ENCODE measurements around the gene GRAMD4. TPM values are rescaled to one million over a fixed set of nuclear protein-coding genes. Genes with fewer than 3 reads are reported as not detected.

The GRAMD4 gene
- total RNA-seq, 1 donor from 2014 or later, result 58.1 TPM

GRCh38 chr22:46669201-46669600 is 49.0 kb downstream of the GRAMD4 start:
- peaks cover 84% of the 10 kb centered on the region for H3K36me3 ChIP-seq
- ATAC-seq, result no peak
- no peak for DNase-seq
- intact Hi-C loops (cut with DNase I), result no loop called here
- H3K9me3 ChIP-seq, result no peaks in the 10 kb centered on the region
- no peak for TF ChIP-seq CTCF (IDR thresholded peaks at IDR 0.05)
- no peak overlapping the region for H3K4me3 ChIP-seq
- no peaks in the 10 kb centered on the region for H3K27me3 ChIP-seq (ENCODE audit: low read depth)
- no peak overlapping the region for H3K27ac ChIP-seq
- peaks cover 7% of the 10 kb centered on the region for H3K4me1 ChIP-seq

GRCh38 chr22:46671824-46672432 is 51.7 kb downstream of the GRAMD4 start:
- H3K4me1 ChIP-seq, result peaks cover 7% of the 10 kb centered on the region
- no peak for TF ChIP-seq CTCF (IDR thresholded peaks at IDR 0.05)
- H3K27me3 ChIP-seq (ENCODE audit: low read depth), result no peaks in the 10 kb centered on the region
- intact Hi-C loops (cut with DNase I), result no loop called here
- ATAC-seq (no peak), DNase-seq (no peak)
- H3K9me3 ChIP-seq, result no peaks in the 10 kb centered on the region
- H3K27ac ChIP-seq, result no peak overlapping the region
- peaks cover 81% of the 10 kb centered on the region for H3K36me3 ChIP-seq
- H3K4me3 ChIP-seq, result no peak overlapping the region

- intact Hi-C loops (cut with DNase I), result no loop called here
- H3K9me3 ChIP-seq, result no peaks in the 10 kb centered on the region
- no peak overlapping the region for H3K4me3 ChIP-seq
- DNase-seq, result no peak
- H3K27me3 ChIP-seq (ENCODE audit: low read depth), result no peaks in the 10 kb centered on the region
- ATAC-seq, result no peak
- H3K27ac ChIP-seq, result no peak overlapping the region
- peaks cover 7% of the 10 kb centered on the region for H3K4me1 ChIP-seq
- TF ChIP-seq CTCF (IDR thresholded peaks at IDR 0.05), result no peak
- peaks cover 81% of the 10 kb centered on the region for H3K36me3 ChIP-seq
These were observed 52.5 kb downstream of the GRAMD4 start for GRCh38 chr22:46672731-46673130.

- H3K4me1 ChIP-seq, result peaks cover 7% of the 10 kb centered on the region
- no peak overlapping the region for H3K4me3 ChIP-seq
- peaks cover 81% of the 10 kb centered on the region for H3K36me3 ChIP-seq
- ATAC-seq (no peak), DNase-seq (no peak)
- intact Hi-C loops (cut with DNase I), result no loop called here
- H3K27me3 ChIP-seq (ENCODE audit: low read depth), result no peaks in the 10 kb centered on the region
- no peak for TF ChIP-seq CTCF (IDR thresholded peaks at IDR 0.05)
- no peak overlapping the region for H3K27ac ChIP-seq
- no peaks in the 10 kb centered on the region for H3K9me3 ChIP-seq
These were observed 53.0 kb downstream of the GRAMD4 start for GRCh38 chr22:46673205-46673604.

- Histone ChIP-seq H3K4me1 (peaks cover 7% of the 10 kb centered on the region), H3K4me3 (no peak overlapping the region), H3K36me3 (peaks cover 81% of the 10 kb centered on the region), H3K27ac (peak overlapping the region; percentile 8), H3K27me3 (ENCODE audit: low read depth) (no peaks in the 10 kb centered on the region), H3K9me3 (no peaks in the 10 kb centered on the region)
- DNase-seq, result no peak
- no peak for ATAC-seq
- intact Hi-C loops (cut with DNase I), result no loop called here
- TF ChIP-seq CTCF (IDR thresholded peaks at IDR 0.05), result no peak
These were observed 53.6 kb downstream of the GRAMD4 start for GRCh38 chr22:46673662-46674236.
